Naive B cell (primary cell): ENCODE results near the gene SLC25A23. TPM values are rescaled to one million over a fixed set of nuclear protein-coding genes. Genes with fewer than 3 reads are reported as not detected.

ENCODE experiments used
- ATAC-seq, 2 donors: fragments of 150-1000 bp; cut with Tn5 transposase; 2 replicates each; pipeline ENCODE4 v1.10.0; 2021; ENCODE audit warnings: low read depth in 2 of 2, mild to moderate bottlenecking in 2 of 2, moderate library complexity in 2 of 2
- DNase-seq: peaks from one replicate; pipeline ENCODE4 v3.0.0; 2022
- H3K27ac Mint-ChIP-seq, 6 donors: one replicate each; pipeline ENCODE4 v1.8.0; 2020 to 2022; ENCODE audit warnings: mild to moderate bottlenecking in 6 of 6, mixed read lengths in 6 of 6, moderate library complexity in 5 of 6, inconsistent platforms in 2 of 6
- H3K27me3 Mint-ChIP-seq, 3 donors: one replicate each; pipeline ENCODE4 v1.8.0; 2021 to 2022; ENCODE audit warnings: mixed read lengths in 3 of 3, mild to moderate bottlenecking in 1 of 3
- H3K36me3 Mint-ChIP-seq, 2 donors: one replicate each; pipeline ENCODE4 v1.8.0; 2020 to 2022; ENCODE audit warnings: mixed read lengths in 2 of 2, inconsistent platforms in 1 of 2, mild to moderate bottlenecking in 1 of 2
- H3K4me1 Mint-ChIP-seq, 3 donors: one replicate each; pipeline ENCODE4 v1.8.0; 2020 to 2022; ENCODE audit warnings: mixed read lengths in 3 of 3, inconsistent platforms in 1 of 3, mild to moderate bottlenecking in 1 of 3, moderate library complexity in 1 of 3
- H3K4me3 Mint-ChIP-seq, 8 donors: one replicate each; pipeline ENCODE4 v1.8.0; 2020 to 2022; ENCODE audit warnings: mild to moderate bottlenecking in 8 of 8, mixed read lengths in 8 of 8, moderate library complexity in 8 of 8, inconsistent platforms in 2 of 8
- H3K9me3 Mint-ChIP-seq, 7 donors: one replicate each; pipeline ENCODE4 v1.8.0; 2020 to 2022; ENCODE audit warnings: mixed read lengths in 7 of 7, mild to moderate bottlenecking in 5 of 7, inconsistent platforms in 2 of 7, moderate library complexity in 1 of 7
- polyA plus RNA-seq, 6 donors: library from polyadenylated mRNA; unstranded; fragments of 300-500 nt; fragmentation: Illumina TruSeq; gene quantifications; one replicate each; pipeline ENCODE4 v1.2.3, GENCODE V29; 2021; ENCODE audit warnings: low read depth in 6 of 6

The SLC25A23 gene
- polyA plus RNA-seq, 6 donors from 2014 or later = 1.4 to 5.0 (median 3.2) TPM

GRCh38 chr19:6424195-6424938 lies 35.2 kb downstream of the SLC25A23 start, which contains the start of gene KHSRP:
Gene KHSRP (minus strand): TSS chr19:6424811. CDS start chr19:6424701, 110 bp downstream.
- Mint-ChIP-seq H3K27ac (peak within 1 kb of the TSS; percentile 79 to 99 (median 89)), H3K9me3 (peaks cover 0 to 4% (median 0%) of the 10 kb centered on the region in 7 donors), H3K36me3 (no peaks in the 10 kb centered on the region), H3K4me3 (peak within 1 kb of the TSS; percentile 56 to 94 (median 88)), H3K27me3 (peaks cover 0 to 6% (median 0%) of the 10 kb centered on the region in 3 donors), H3K4me1 (peaks cover 31 to 37% (median 35%) of the 10 kb centered on the region in 3 donors)
- ATAC-seq = no peak
- peak; percentile 16 for DNase-seq

GRCh38 chr19:6423499-6424194 lies 35.9 kb downstream of the SLC25A23 start:
- H3K27ac Mint-ChIP-seq = peak overlapping the region in 5 of 6 donors; percentile 67 to 85 (median 79)
- DNase-seq (no peak), ATAC-seq (no peak)
- no peaks in the 10 kb centered on the region for H3K36me3 Mint-ChIP-seq
- H3K4me1 Mint-ChIP-seq = peaks cover 30 to 37% (median 34%) of the 10 kb centered on the region in 3 donors
- peaks cover 0 to 4% (median 0%) of the 10 kb centered on the region in 7 donors for H3K9me3 Mint-ChIP-seq
- H3K27me3 Mint-ChIP-seq = peaks cover 0 to 6% (median 0%) of the 10 kb centered on the region in 3 donors
- H3K4me3 Mint-ChIP-seq = peak overlapping the region; percentile 56 to 92 (median 86)

- no peak for DNase-seq
- Mint-ChIP-seq H3K9me3 (peaks cover 0 to 4% (median 0%) of the 10 kb centered on the region in 7 donors), H3K4me3 (peak overlapping the region in 4 of 8 donors; percentile 12 to 88 (median 45)), H3K4me1 (peaks cover 28 to 37% (median 34%) of the 10 kb centered on the region in 3 donors), H3K36me3 (no peaks in the 10 kb centered on the region), H3K27ac (peak overlapping the region in 3 of 6 donors; percentile 50 to 64 (median 51)), H3K27me3 (no peaks in the 10 kb centered on the region)
- no peak for ATAC-seq
Observed at GRCh38 chr19:6421075-6422014, 38.2 kb downstream of the SLC25A23 start.

- DNase-seq (no peak), ATAC-seq (no peak)
- Mint-ChIP-seq H3K4me3 (peak overlapping the region in 1 of 8 donors; percentile 41), H3K27me3 (no peaks in the 10 kb centered on the region), H3K4me1 (peaks cover 15 to 23% (median 22%) of the 10 kb centered on the region in 3 donors), H3K9me3 (no peaks in the 10 kb centered on the region), H3K27ac (no peak overlapping the region), H3K36me3 (no peaks in the 10 kb centered on the region)
Observed at GRCh38 chr19:6418562-6418932, 41.0 kb downstream of the SLC25A23 start.

GRCh38 chr19:6417713-6418561 lies 41.7 kb downstream of the SLC25A23 start:
- H3K36me3 Mint-ChIP-seq = no peaks in the 10 kb centered on the region
- ATAC-seq = no peak
- H3K4me3 Mint-ChIP-seq = no peak overlapping the region
- no peak for DNase-seq
- H3K27me3 Mint-ChIP-seq = no peaks in the 10 kb centered on the region
- peaks cover 9 to 17% (median 16%) of the 10 kb centered on the region in 3 donors for H3K4me1 Mint-ChIP-seq
- no peak overlapping the region for H3K27ac Mint-ChIP-seq
- no peaks in the 10 kb centered on the region for H3K9me3 Mint-ChIP-seq

GRCh38 chr19:6416658-6417405 lies 42.8 kb downstream of the SLC25A23 start:
- Mint-ChIP-seq H3K4me3 (no peak overlapping the region), H3K27me3 (no peaks in the 10 kb centered on the region), H3K9me3 (no peaks in the 10 kb centered on the region), H3K27ac (no peak overlapping the region), H3K36me3 (no peaks in the 10 kb centered on the region), H3K4me1 (peaks cover 0 to 6% (median 5%) of the 10 kb centered on the region in 3 donors)
- ATAC-seq = no peak
- no peak for DNase-seq

- ATAC-seq = no peak
- Mint-ChIP-seq H3K4me3 (no peak overlapping the region), H3K36me3 (no peaks in the 10 kb centered on the region), H3K27ac (no peak overlapping the region), H3K4me1 (no peaks in the 10 kb centered on the region), H3K9me3 (no peaks in the 10 kb centered on the region), H3K27me3 (no peaks in the 10 kb centered on the region)
- DNase-seq = no peak
Observed at GRCh38 chr19:6415591-6416190, 43.9 kb downstream of the SLC25A23 start.

- no peaks in the 10 kb centered on the region for H3K27me3 Mint-ChIP-seq
- DNase-seq (no peak), ATAC-seq (no peak)
- no peaks in the 10 kb centered on the region for H3K36me3 Mint-ChIP-seq
- H3K4me3 Mint-ChIP-seq = no peak overlapping the region
- no peak overlapping the region for H3K27ac Mint-ChIP-seq
- no peaks in the 10 kb centered on the region for H3K9me3 Mint-ChIP-seq
- H3K4me1 Mint-ChIP-seq = no peaks in the 10 kb centered on the region
Observed at GRCh38 chr19:6414793-6415590, 44.6 kb downstream of the SLC25A23 start.

- Mint-ChIP-seq H3K27ac (no peak overlapping the region), H3K9me3 (no peaks in the 10 kb centered on the region), H3K36me3 (no peaks in the 10 kb centered on the region), H3K27me3 (no peaks in the 10 kb centered on the region), H3K4me3 (no peak overlapping the region), H3K4me1 (no peaks in the 10 kb centered on the region)
- no peak for DNase-seq
- no peak for ATAC-seq
Observed at GRCh38 chr19:6413721-6414643, 45.6 kb downstream of the SLC25A23 start.

GRCh38 chr19:6413291-6413690 lies 46.3 kb downstream of the SLC25A23 start:
- no peak overlapping the region for H3K27ac Mint-ChIP-seq
- H3K4me1 Mint-ChIP-seq = no peaks in the 10 kb centered on the region
- ATAC-seq (no peak), DNase-seq (no peak)
- H3K36me3 Mint-ChIP-seq = no peaks in the 10 kb centered on the region
- H3K4me3 Mint-ChIP-seq = no peak overlapping the region
- no peaks in the 10 kb centered on the region for H3K9me3 Mint-ChIP-seq
- no peaks in the 10 kb centered on the region for H3K27me3 Mint-ChIP-seq
